Neuronal stem cell (in vitro differentiated cells): ENCODE results near the gene CRTAP. TPM values are rescaled to one million over a fixed set of nuclear protein-coding genes. Genes with fewer than 3 reads are reported as not detected.

Source experiments
- DNase-seq: peaks from one replicate; pipeline ENCODE4 v3.0.0-alpha.2; 2013; ENCODE audit warnings: low spot score
- H2AFZ ChIP-seq: one replicate; pipeline ENCODE4 v1.6.1; 2013; ENCODE audit warnings: mild to moderate bottlenecking, low read length, inconsistent platforms
- H2AK5ac ChIP-seq: 2 replicates; pipeline ENCODE4 v1.6.1; 2013; ENCODE audit warnings: low read depth, mild to moderate bottlenecking, inconsistent platforms, low read length, moderate library complexity, mixed read lengths
- H2BK120ac ChIP-seq: 2 replicates; pipeline ENCODE4 v1.6.1; 2013; ENCODE audit warnings: low read depth, mild to moderate bottlenecking, inconsistent platforms, low read length, moderate library complexity, mixed read lengths
- H2BK12ac ChIP-seq: one replicate; pipeline ENCODE4 v1.6.1; 2013; ENCODE audit warnings: low read length, inconsistent platforms
- H2BK15ac ChIP-seq: 2 replicates; pipeline ENCODE4 v1.6.1; 2013; ENCODE audit warnings: mild to moderate bottlenecking, low read length, inconsistent platforms, mixed read lengths
- H2BK5ac ChIP-seq: one replicate; pipeline ENCODE4 v1.6.1; 2013; ENCODE audit warnings: inconsistent platforms, mild to moderate bottlenecking, low read length, moderate library complexity
- H3K14ac ChIP-seq: one replicate; pipeline ENCODE4 v1.6.1; 2013; ENCODE audit warnings: low read length, inconsistent platforms
- H3K18ac ChIP-seq: 2 replicates; pipeline ENCODE4 v1.6.1; 2013; ENCODE audit warnings: low read length, inconsistent platforms
- H3K23ac ChIP-seq: 2 replicates; pipeline ENCODE4 v1.6.1; 2013; ENCODE audit warnings: low read depth, mild to moderate bottlenecking, mixed read lengths, low read length, inconsistent platforms; ENCODE audit not compliant: poor library complexity
- H3K27ac ChIP-seq: replicated peaks from 3 replicates; pipeline ENCODE4 v1.5.1; 2013; ENCODE audit warnings: low read length, inconsistent platforms
- H3K27me3 ChIP-seq, 3 experiments: 2 replicates each; pipeline ENCODE4 v1.6.1; 2013; ENCODE audit warnings: low read length in 3 of 3, mild to moderate bottlenecking in 2 of 3, inconsistent platforms in 1 of 3, low read depth in 1 of 3, mixed read lengths in 1 of 3, moderate library complexity in 1 of 3; ENCODE audit not compliant: control insufficient read depth in 3 of 3, insufficient read depth in 3 of 3
- H3K36me3 ChIP-seq, 2 donors: replicated peaks in 1 of 2; 2 replicates each; pipeline ENCODE4 v1.6.1; 2013; ENCODE audit warnings: low read length in 2 of 2; ENCODE audit not compliant: control insufficient read depth in 2 of 2, insufficient read depth in 2 of 2
- H3K4ac ChIP-seq: 2 replicates; pipeline ENCODE4 v1.6.1; 2013; ENCODE audit warnings: inconsistent platforms, mild to moderate bottlenecking, low read length, moderate library complexity
- H3K4me1 ChIP-seq, 2 donors: 1 replicate in 1 of 2; 2 replicates in 1 of 2; pipeline ENCODE4 v1.6.1; 2013; ENCODE audit warnings: low read length in 2 of 2, low read depth in 1 of 2; ENCODE audit not compliant: control insufficient read depth in 2 of 2, insufficient read depth in 1 of 2
- H3K4me2 ChIP-seq: one replicate; pipeline ENCODE4 v1.6.1; 2013; ENCODE audit warnings: mild to moderate bottlenecking, low read length, inconsistent platforms; ENCODE audit not compliant: insufficient read depth, poor library complexity, severe bottlenecking
- H3K4me3 ChIP-seq, 2 donors: 2 replicates each; pipeline ENCODE4 v1.5.1; 2013; ENCODE audit warnings: low read length in 2 of 2, mild to moderate bottlenecking in 2 of 2, inconsistent platforms in 1 of 2, moderate library complexity in 1 of 2
- H3K79me1 ChIP-seq: one replicate; pipeline ENCODE4 v1.6.1; 2013; ENCODE audit warnings: low read depth, mild to moderate bottlenecking, inconsistent platforms, low read length, moderate library complexity
- H3K9ac ChIP-seq: one replicate; pipeline ENCODE4 v1.6.1; 2013; ENCODE audit warnings: mild to moderate bottlenecking, low read depth, low read length, inconsistent platforms; ENCODE audit not compliant: poor library complexity
- H3K9me3 ChIP-seq, 2 donors: replicated peaks in 1 of 2; 2 replicates each; pipeline versions ENCODE3 to v1.6.1; 2013; ENCODE audit warnings: low read length in 2 of 2, mild to moderate bottlenecking in 2 of 2, inconsistent platforms in 1 of 2, low read depth in 1 of 2, mixed read lengths in 1 of 2, moderate library complexity in 1 of 2; ENCODE audit not compliant: control insufficient read depth in 2 of 2, insufficient read depth in 1 of 2
- H4K8ac ChIP-seq: one replicate; pipeline ENCODE4 v1.6.1; 2013; ENCODE audit warnings: low read depth, mild to moderate bottlenecking, inconsistent platforms, low read length, moderate library complexity
- H4K91ac ChIP-seq: one replicate; pipeline ENCODE4 v1.6.1; 2013; ENCODE audit warnings: low read length, low read depth, mild to moderate bottlenecking, inconsistent platforms; ENCODE audit not compliant: poor library complexity
- WGBS, 2 donors: extraction: QIAGEN DNeasy Blood & Tissue Kit; methylation state at CpG; one replicate each; pipeline ENCODE4 v1.1.7; 2013; ENCODE audit warnings: missing lambda C conversion rate in 2 of 2, mixed read lengths in 1 of 2; ENCODE audit not compliant: insufficient read length in 2 of 2, insufficient replicate concordance in 1 of 2; ENCODE audit errors: extremely low coverage in 2 of 2; 5-methylcytosine and 5-hydroxymethylcytosine counted together
- small RNA-seq: library from polyadenylated mRNA; stranded (forward); fragments of <200 nt; extraction: miRNeasy Mini kit (QIAGEN cat#:217004); gene quantifications from one replicate; pipeline ENCODE3, GENCODE V24; 2013; ENCODE audit not compliant: insufficient read depth

CRTAP gene

DNA sequence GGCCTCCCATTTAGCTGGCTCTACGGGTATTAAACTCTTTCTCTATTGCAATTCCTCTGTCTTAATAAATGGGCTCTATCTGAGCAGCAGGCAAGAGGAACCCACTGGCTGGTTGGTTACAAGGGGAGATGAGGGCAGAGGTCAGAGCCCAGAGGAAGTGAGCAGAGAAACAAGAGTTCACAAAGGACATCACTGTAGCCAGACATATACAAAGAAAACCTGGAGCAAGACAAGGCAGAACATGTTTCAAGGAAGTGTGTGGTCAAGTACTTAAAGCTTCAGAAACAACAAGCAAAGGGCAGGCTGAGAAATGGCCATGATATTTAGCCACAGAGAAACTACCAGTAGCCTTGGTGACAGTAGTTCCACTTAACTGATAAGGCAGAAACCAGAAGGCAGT is 80.5 kb downstream of the CRTAP start:
- Histone ChIP-seq H3K4ac (no peak overlapping the region), H4K8ac (no peak overlapping the region), H3K4me1 (peaks cover 5% of the 10 kb centered on the region in 2 donors), H3K14ac (no peak overlapping the region), H3K4me2 (no peak overlapping the region), H2BK12ac (no peak overlapping the region), H3K18ac (no peak overlapping the region), H3K27me3 (no peaks in the 10 kb centered on the region), H3K9me3 (no peaks in the 10 kb centered on the region), H3K36me3 (no peaks in the 10 kb centered on the region), H2BK15ac (no peak overlapping the region), H4K91ac (no peak overlapping the region), H2AK5ac (no peak overlapping the region), H2BK5ac (no peak overlapping the region), H3K79me1 (no peaks in the 10 kb centered on the region), H3K23ac (no peak overlapping the region), H3K4me3 (no peak overlapping the region), H2BK120ac (no peak overlapping the region), H3K27ac (no peak overlapping the region), H2AFZ (no peak overlapping the region), H3K9ac (no peak overlapping the region)
- no peak for DNase-seq
- WGBS, 2 donors = no CpG with 5 or more reads among the region's 1 CpG

DNA sequence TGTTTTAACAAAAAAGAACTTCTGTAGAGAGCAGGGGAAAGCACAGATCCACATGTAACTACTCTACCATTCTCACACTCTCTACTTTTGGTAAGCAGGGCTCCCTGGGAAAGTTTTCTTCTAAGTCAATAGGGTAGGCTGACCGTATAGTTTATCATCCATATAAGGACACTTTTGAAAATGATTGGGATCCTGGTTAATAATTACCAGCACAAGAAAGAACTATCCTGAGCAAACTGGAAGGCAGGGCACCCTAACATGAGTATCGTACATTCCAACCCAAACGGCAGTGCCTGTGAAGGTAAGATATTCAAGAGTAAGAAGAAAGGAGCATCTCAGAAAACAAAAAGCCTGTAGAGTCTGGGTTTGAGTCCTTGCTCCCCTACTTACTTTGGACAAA is 82.7 kb downstream of the CRTAP start:
- no peak overlapping the region for H4K8ac ChIP-seq
- no peak overlapping the region for H2AK5ac ChIP-seq
- no peaks in the 10 kb centered on the region for H3K36me3 ChIP-seq
- no peak overlapping the region for H3K4me2 ChIP-seq
- no peak overlapping the region for H3K14ac ChIP-seq
- no peak overlapping the region for H2BK15ac ChIP-seq
- H3K9ac ChIP-seq = no peak overlapping the region
- no CpG with 5 or more reads among the region's 3 CpGs for WGBS, 2 donors
- H2BK5ac ChIP-seq = no peak overlapping the region
- H3K4me1 ChIP-seq = peaks cover 5% of the 10 kb centered on the region in 2 donors
- no peak overlapping the region for H2BK12ac ChIP-seq
- H3K23ac ChIP-seq = no peak overlapping the region
- H3K4me3 ChIP-seq = no peak overlapping the region
- H3K27me3 ChIP-seq = no peaks in the 10 kb centered on the region
- no peak overlapping the region for H2BK120ac ChIP-seq
- no peak overlapping the region for H3K27ac ChIP-seq
- H3K9me3 ChIP-seq = no peaks in the 10 kb centered on the region
- H2AFZ ChIP-seq = no peak overlapping the region
- no peak for DNase-seq
- no peak overlapping the region for H3K4ac ChIP-seq
- H3K18ac ChIP-seq = no peak overlapping the region
- H3K79me1 ChIP-seq = no peaks in the 10 kb centered on the region
- no peak overlapping the region for H4K91ac ChIP-seq

Small RNA genes lying within 50 kb of the gene (small RNA-seq; reads per million reads assigned to genes)
- gene AC123900.1 = not detected
- not detected for gene RN7SL296P
- gene SUMO2P10 = not detected
